GM19438 (cell line): Measurements from ENCODE around the gene ATRX.
"Not testable (repeated sequence)": the region's sequence is repeated elsewhere in the genome, so short reads cannot be mapped to it uniquely, and the experiment has no call there.

Source experiments
- ATAC-seq: cut with Tn5 transposase; IDR thresholded peaks from one replicate; pipeline ENCODE4 v1.9.1; 2021; ENCODE audit warnings: low read depth; ENCODE audit not compliant: unreplicated experiment

Gene ATRX

GRCh38 chrX:77742788-77743476, 43.1 kb downstream of the ATRX start:
- no peak for ATAC-seq

GRCh38 chrX:77740376-77740905, 45.6 kb downstream of the ATRX start:
- ATAC-seq: no peak

DNA sequence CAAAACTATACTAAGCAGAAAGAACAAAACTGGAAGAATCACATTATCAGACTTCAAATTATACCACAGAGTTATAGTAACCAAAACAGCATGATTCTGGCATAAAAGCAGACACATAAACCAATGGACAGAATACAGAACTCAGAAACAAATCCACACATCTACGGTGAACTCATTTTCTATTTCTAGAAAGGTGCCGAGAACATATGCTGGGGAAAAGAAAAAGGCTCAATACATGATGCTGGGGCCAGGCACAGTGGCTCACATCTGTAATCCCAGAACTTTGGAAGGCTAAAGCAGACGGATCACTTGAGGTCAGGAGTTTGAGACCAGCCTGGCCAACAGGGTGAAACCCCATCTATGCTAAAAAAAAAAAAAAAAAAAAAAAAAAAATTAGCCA, 52.7 kb downstream of the ATRX start:
- ATAC-seq: no peak

GRCh38 chrX:77731821-77732419, 54.1 kb downstream of the ATRX start:
- no peak for ATAC-seq

GRCh38 chrX:77726095-77726494, 59.9 kb downstream of the ATRX start:
- ATAC-seq: not testable (repeated sequence)

DNA sequence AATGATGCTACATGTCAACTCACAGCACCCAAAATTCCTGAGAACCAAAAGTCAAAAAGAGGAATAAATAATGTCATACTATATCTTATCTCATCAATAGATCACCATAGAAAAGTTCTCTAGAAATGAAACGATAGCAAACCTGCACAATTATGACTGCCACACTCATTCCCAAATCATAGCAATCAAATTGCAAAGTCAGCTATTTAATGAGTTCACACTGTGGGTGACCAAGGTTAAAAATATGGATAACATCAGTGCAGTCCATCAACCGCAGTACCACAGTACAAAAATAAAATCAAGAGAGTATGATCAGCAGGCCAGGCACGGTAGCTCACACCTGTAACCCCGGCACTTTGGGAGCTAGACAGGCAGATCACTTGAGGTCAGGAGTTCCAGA, 62.3 kb downstream of the ATRX start:
- ATAC-seq: no peak

DNA sequence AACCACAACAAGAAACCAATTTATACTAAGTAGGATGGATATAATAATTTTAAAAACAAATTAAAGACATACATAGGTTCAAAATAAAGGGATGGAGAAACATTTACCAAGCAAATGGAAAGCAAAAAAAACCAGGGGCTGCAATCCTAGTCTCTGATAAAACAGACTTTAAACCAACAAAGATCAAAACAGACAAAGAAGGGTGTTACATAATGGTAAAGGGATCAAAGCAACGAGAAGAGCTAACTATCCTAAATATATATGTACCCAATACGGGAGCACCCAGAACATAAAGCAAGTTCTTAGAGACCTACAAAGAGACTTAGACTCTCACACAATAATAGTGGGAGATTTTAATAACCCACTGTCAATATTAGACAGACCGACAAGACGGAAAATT, 66.6 kb downstream of the ATRX start:
- no peak for ATAC-seq

- no peak for ATAC-seq
Measured at GRCh38 chrX:77704881-77705280, 81.1 kb downstream of the ATRX start.

DNA sequence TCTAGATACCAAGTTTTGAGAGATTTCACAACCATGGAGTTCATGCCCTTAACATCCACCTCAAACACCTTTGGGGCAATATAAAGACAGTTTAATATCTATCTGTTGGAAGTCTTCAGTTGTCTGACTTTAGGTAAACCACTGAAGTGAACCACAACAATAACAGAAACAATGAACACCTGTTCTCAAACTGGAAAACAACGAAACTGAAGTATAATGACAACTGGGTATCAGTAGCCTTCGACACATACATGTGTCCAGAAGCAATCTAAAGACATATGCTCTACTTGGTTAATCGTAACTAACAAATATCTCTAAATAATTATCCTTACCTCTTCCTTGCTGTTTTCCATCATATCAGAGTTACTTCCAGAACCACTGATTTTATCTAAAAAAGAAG, 87.8 kb downstream of the ATRX start:
- no peak for ATAC-seq

GRCh38 chrX:77694491-77694890, 91.5 kb downstream of the ATRX start:
- no peak for ATAC-seq

DNA sequence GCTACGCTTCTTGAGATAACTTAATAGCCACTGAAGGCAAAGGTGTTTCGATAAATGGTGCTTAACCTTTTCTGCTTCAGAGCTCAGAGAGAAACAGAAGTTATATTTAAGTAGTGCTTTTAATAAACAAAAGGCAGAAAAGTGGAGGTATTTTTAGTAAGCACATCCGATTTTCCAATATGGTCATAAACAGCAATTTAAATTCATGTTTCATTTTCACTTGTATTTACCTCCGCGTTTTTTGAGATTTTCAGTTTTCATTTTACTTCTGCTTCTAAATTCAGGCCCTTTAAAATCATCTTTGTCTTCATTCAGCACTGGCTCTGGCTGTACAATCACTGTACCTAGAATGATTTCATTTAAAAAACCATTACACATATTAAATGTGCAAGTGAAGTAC, 92.4 kb downstream of the ATRX start:
- ATAC-seq: no peak

DNA sequence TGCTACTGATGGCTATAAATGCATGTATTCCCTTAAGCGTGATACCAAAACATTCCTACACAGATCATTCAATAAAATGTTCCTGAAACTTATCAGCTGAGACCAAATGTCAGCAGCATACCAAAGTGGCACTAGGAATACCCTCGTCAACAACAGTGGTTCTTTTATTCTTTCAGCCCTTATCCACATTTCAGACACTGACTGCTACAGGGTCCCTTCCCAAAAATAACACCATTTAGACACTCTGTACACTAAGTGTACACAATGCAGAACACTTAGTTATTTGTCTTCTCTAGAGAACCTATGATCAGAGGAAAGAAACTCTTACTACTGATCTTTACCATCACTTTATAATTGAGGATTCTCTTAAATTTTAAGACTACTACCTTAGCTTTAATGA, 94.1 kb downstream of the ATRX start:
- ATAC-seq: no peak

DNA sequence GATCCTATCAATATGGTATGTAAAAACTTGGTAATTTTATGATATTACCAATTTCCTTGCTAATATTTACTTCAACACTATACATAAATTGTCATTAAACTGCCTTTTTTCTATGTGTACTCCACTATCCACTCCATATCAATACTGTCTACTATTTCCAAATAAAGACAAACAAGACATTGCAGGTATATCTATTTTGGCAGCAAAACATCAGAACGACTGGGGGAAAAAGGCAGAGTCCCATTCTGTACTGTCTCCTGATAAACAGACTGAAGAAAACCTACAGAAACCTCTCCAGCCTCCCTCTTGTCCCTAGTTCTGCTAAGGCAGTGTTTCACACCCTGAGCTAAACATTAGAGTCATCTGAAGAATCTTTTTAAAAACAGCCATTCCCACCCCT, 96.6 kb downstream of the ATRX start:
- ATAC-seq: no peak

DNA sequence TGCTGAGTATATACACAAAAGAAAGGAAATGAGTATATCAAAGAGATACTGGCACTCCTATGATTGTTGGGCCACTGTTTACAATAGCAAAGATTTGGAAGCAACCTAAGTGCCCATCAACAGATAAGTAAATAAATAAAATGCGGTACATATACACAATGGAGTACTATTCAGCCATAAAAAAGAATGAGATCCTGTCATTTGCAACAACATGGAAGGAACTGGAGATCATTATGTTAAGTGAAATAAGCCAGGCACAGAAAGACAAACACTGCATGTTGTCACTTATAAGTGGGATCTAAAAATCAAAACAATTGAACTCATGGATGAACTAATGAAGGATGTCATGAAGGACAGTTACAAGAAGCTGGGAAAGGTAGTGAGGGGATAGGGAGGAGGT, 100.3 kb downstream of the ATRX start:
- not testable (repeated sequence) for ATAC-seq

DNA sequence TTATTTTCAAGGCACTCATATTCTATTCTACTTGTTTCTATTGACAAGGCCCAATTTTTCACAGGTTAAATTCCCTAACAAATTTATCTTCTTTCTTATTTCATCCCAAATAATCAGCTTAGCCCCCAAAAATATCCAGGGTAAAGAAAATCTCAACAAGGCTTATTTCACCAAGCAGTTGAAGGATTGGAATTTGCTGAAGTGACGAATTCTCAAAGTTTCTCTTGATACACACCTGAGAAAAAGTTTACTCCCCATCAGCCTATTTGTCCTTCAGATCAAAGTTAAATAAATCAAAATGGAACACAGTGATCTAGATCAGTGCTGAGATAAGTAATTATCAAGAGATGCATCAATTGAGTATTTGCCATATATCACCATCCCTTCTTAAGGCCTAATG, 106.9 kb downstream of the ATRX start:
- ATAC-seq: no peak

DNA sequence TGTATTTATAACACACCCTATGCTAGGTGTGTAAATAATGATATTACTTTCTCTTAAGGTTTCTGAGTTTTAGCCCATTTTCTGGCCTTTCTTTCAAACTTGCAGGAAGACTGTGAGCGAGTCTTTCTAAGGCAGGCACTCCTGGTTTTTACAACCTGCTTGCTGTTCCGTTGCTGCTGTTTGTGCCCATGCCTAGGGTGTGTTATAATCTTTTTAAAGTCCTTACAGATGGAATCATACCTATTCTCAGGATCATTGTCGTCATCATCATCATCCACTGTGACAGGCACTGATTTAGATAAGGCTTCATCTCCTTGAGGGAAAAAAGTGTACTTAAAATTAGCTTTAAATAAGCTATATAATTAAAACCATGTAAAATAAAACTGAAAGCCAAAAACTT, 110.0 kb downstream of the ATRX start:
- no peak for ATAC-seq

- no peak for ATAC-seq
Measured at GRCh38 chrX:77668391-77669237, 117.4 kb downstream of the ATRX start.

DNA sequence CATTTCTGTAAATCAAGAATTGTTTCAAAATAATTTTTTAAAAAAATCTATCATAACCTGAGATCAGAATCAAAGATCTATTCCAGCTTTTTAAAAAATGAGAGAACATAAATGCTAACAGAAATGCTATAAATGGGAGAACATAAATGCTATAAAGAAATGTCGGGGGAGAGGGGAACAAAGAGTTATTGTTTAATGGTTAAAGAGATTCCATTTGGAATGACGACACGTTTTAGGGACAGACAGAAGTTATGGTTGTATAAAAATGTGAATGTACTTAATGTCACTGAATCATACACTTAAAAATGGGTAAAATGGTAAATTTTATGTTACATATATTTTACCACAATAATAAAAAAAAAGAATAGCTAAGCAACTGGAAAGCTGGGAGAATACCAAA, 127.1 kb downstream of the ATRX start:
- no peak for ATAC-seq

- no peak for ATAC-seq
Measured at GRCh38 chrX:77652095-77652494, 133.9 kb downstream of the ATRX start.

- no peak for ATAC-seq
Measured at GRCh38 chrX:77640702-77641101, 145.3 kb downstream of the ATRX start.

GRCh38 chrX:77639820-77640219, 146.2 kb downstream of the ATRX start:
- no peak for ATAC-seq
